ENCODE measurements around the gene SH3RF3. TPM values are rescaled to one million over a fixed set of nuclear protein-coding genes. Genes with fewer than 3 reads are reported as not detected.

The SH3RF3 gene
- polyA plus RNA-seq, 1 of the 3 experiments (the other 2 are of a cell fraction) = 1.9 TPM

DNA sequence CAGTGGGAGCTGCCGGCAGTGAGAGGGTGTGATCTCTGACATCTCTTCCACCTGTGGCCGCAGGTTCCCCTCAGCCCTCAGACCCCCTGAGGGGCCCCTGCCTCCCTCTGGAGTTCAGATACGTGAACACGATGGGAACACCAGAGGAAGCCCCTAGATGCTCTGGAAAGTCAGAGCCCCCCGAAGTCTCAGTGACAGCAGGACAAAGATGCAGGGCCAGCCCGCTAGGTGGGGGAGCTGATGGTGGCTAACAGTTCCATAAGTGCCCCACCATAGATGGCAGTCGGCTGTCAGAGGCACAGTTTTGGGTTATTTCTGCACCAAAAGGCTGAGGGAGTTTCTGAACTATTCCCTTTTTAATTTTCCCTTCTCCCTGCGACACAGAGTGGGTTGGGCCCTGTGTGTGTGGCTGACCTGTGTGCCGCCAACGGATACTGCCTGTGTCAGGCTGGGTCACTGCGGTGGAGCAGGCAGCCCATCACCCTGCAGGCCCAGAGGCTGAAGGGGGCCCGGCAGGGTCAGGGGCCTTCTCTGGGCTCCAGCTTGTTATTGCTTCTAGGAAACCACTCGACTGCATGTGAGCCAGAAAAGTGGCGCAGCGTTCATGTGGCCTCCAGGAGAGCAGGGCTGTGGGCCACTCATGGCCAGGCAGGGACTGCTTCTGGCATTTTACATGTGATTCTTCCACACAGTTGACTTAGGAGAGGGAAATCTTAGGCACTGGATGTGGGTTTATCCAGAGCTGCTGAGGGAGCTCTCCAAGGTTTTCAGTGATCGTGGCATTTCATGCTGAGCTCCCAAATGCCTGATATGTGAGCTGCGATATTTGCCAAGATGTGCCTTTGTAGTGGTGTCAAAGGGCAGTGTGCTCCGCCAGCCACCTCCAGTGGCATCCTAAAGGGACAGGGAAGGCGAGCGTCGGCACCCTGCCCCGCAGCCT is 225.1 kb downstream of the SH3RF3 start:
- Histone ChIP-seq H3F3A (replicated peaks; ENCODE audit: insufficient read depth) (peaks cover 16% of the 10 kb centered on the region), H3K27me3 (ENCODE audit: insufficient read depth) (no peaks in the 10 kb centered on the region), H4K20me1 (ENCODE audit: insufficient read depth) (no peaks in the 10 kb centered on the region), H3K9me2 (no peaks in the 10 kb centered on the region), H3K36me3 (replicated peaks in 1 of 2; ENCODE audit: control insufficient read depth in 1 of 2, insufficient read depth in 2 of 2, low read length in 1 of 2) (peaks cover 0 to 3% of the 10 kb centered on the region in 2 experiments), H3K4me3 (ENCODE audit: low read depth in 2 of 2, low read length in 1 of 2) (no peak overlapping the region), H3K4me1 (ENCODE audit: control insufficient read depth in 1 of 2, insufficient read depth in 2 of 2, low read depth in 1 of 2, low read length in 1 of 2) (peaks cover 23 to 25% of the 10 kb centered on the region in 2 experiments), H3K4me2 (no peak overlapping the region), H3K79me2 (ENCODE audit: insufficient read depth) (no peaks in the 10 kb centered on the region), H2AFZ (ENCODE audit: low read depth) (no peak overlapping the region), H3K27ac (ENCODE audit: low read depth in 2 of 2, low read length in 1 of 2) (no peak overlapping the region), H3K9me3 (0 out of 2 replicates have a peak, but pooled peaks cover 7% of the 10 kb centered on the region), H3K9ac (no peak overlapping the region)
- no peak for TF ChIP-seq GABPA (IDR thresholded peaks at IDR 0.05; ENCODE audit: low read depth)
- TF ChIP-seq, protein P1, sequence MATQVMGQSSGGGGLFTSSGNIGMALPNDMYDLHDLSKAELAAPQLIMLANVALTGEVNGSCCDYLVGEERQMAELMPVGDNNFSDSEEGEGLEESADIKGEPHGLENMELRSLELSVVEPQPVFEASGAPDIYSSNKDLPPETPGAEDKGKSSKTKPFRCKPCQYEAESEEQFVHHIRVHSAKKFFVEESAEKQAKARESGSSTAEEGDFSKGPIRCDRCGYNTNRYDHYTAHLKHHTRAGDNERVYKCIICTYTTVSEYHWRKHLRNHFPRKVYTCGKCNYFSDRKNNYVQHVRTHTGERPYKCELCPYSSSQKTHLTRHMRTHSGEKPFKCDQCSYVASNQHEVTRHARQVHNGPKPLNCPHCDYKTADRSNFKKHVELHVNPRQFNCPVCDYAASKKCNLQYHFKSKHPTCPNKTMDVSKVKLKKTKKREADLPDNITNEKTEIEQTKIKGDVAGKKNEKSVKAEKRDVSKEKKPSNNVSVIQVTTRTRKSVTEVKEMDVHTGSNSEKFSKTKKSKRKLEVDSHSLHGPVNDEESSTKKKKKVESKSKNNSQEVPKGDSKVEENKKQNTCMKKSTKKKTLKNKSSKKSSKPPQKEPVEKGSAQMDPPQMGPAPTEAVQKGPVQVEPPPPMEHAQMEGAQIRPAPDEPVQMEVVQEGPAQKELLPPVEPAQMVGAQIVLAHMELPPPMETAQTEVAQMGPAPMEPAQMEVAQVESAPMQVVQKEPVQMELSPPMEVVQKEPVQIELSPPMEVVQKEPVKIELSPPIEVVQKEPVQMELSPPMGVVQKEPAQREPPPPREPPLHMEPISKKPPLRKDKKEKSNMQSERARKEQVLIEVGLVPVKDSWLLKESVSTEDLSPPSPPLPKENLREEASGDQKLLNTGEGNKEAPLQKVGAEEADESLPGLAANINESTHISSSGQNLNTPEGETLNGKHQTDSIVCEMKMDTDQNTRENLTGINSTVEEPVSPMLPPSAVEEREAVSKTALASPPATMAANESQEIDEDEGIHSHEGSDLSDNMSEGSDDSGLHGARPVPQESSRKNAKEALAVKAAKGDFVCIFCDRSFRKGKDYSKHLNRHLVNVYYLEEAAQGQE (IDR thresholded peaks at IDR 0.05; ENCODE audit: low read depth, low read length) = peak; percentile 81; the same call in 1 of the 2 replicates
- peak; percentile 1 for DNase-seq
- ChIA-PET CTCF (no interaction called here), POLR2A (no interaction called here)
- 86% methylated on average over 10 of the region's 22 CpGs for whole genome bisulfite sequencing (ENCODE audit: low lambda C conversion rate)

DNA sequence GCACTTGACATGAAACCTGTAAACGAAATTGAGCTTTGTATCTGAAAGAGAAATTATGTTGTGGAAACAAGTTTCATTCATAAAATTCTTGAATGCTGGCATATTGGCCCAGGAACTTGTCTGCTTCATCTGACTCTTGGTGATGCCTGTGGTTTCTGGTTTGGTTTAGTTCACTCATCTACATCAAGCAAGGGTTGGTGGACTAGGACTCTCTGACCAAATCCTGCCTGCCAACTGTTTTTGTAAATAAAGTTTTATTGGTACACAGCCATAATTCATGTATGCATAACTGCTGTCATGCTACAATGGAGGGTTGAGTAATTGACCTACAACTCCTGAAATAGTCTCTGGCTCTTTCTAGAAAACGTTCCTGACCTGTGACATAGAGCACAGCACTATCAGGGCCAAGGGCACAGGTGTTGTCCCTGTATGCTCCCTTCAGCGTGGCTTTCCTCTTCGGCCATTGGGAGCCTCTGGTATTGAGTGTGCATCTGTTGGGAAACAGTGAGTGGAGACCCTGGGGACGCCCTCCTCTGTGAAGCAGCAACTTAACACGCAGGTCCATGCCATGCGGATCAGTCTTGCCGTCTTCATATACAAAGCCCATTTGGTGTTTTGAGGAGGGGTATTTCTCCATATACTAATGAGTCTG is 226.3 kb downstream of the SH3RF3 start:
- Histone ChIP-seq H3K9me2 (no peaks in the 10 kb centered on the region), H3K9ac (no peak overlapping the region), H3K27me3 (ENCODE audit: insufficient read depth) (no peaks in the 10 kb centered on the region), H3K27ac (ENCODE audit: low read depth in 2 of 2, low read length in 1 of 2) (no peak overlapping the region), H3F3A (replicated peaks; ENCODE audit: insufficient read depth) (peaks cover 16% of the 10 kb centered on the region), H3K4me3 (ENCODE audit: low read depth in 2 of 2, low read length in 1 of 2) (no peak overlapping the region), H3K4me1 (ENCODE audit: control insufficient read depth in 1 of 2, insufficient read depth in 2 of 2, low read depth in 1 of 2, low read length in 1 of 2) (peaks cover 14 to 22% of the 10 kb centered on the region in 2 experiments), H2AFZ (ENCODE audit: low read depth) (no peak overlapping the region), H3K9me3 (0 out of 2 replicates have a peak, but pooled peaks cover 7% of the 10 kb centered on the region), H3K4me2 (no peak overlapping the region), H4K20me1 (ENCODE audit: insufficient read depth) (no peaks in the 10 kb centered on the region), H3K79me2 (ENCODE audit: insufficient read depth) (no peaks in the 10 kb centered on the region), H3K36me3 (replicated peaks in 1 of 2; ENCODE audit: control insufficient read depth in 1 of 2, insufficient read depth in 2 of 2, low read length in 1 of 2) (peaks cover 0 to 6% of the 10 kb centered on the region in 2 experiments)
- CTCF ChIA-PET = no interaction called here
- 75% methylated on average over 8 of the region's 8 CpGs for WGBS (ENCODE audit: low lambda C conversion rate)
- DNase-seq = no peak
- TF ChIP-seq SIN3A (IDR thresholded peaks at IDR 0.05; ENCODE audit: borderline replicate concordance, low read depth, low read length) (no peak), MEF2A (IDR thresholded peaks at IDR 0.05; ENCODE audit: borderline replicate concordance, low read depth) (no peak), CHD2 (IDR thresholded peaks at IDR 0.05; ENCODE audit: low read length, partially characterized antibody) (no peak), JUND (IDR thresholded peaks at IDR 0.05) (no peak), RXRA (IDR thresholded peaks at IDR 0.05; ENCODE audit: borderline replicate concordance, low read depth) (no peak), NFIC (IDR thresholded peaks at IDR 0.05; ENCODE audit: borderline replicate concordance) (no peak), YY1 (IDR thresholded peaks at IDR 0.05; ENCODE audit: low read depth) (no peak), POLR2AphosphoS5 (IDR thresholded peaks at IDR 0.05; ENCODE audit: low read depth, low read length) (no peak), FOXJ3 (CRISPR knock-in tag; IDR thresholded peaks at IDR 0.05) (no peak), GATA2 (CRISPR knock-in tag; IDR thresholded peaks at IDR 0.05) (no peak), RCOR1 (IDR thresholded peaks at IDR 0.05; ENCODE audit: low read length) (no peak), ELF1 (IDR thresholded peaks at IDR 0.05) (no peak), RAD21 (IDR thresholded peaks at IDR 0.05; ENCODE audit: low read length) (no peak), RFX5 (IDR thresholded peaks at IDR 0.05; ENCODE audit: low read length) (no peak)
- TF ChIP-seq, protein P2, sequence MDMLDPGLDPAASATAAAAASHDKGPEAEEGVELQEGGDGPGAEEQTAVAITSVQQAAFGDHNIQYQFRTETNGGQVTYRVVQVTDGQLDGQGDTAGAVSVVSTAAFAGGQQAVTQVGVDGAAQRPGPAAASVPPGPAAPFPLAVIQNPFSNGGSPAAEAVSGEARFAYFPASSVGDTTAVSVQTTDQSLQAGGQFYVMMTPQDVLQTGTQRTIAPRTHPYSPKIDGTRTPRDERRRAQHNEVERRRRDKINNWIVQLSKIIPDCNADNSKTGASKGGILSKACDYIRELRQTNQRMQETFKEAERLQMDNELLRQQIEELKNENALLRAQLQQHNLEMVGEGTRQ (IDR thresholded peaks at IDR 0.05; ENCODE audit: borderline replicate concordance, low read depth, low read length) = no peak
- TF ChIP-seq, protein P1 (IDR thresholded peaks at IDR 0.05; ENCODE audit: low read depth, low read length) = no peak
- POLR2A ChIA-PET = no interaction called here

Measured in SK-N-SH (cell line).